Measurements from ENCODE around the gene PCDH9.

The PCDH9 gene

DNA sequence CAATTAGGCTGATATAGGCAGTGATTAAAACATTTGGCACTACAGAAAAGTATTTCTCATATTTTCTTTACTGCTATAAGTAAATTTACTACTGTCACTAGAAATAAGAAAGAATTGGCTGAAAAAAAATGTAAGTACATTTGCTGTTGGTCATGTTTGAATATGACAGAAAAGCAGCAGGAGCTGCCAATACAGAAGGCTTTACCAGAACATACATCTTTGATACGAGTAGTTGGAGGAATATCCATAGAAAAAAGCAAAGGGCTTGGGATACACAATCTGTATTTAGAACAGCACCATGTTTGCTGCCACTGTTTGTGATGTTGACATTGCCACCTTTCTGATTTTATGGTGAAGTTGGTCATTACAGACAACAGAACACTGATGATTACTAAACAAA is 21.6 kb downstream of the PCDH9 start:
- H3K36me3 ChIP-seq (replicated peaks), result no peaks in the 10 kb centered on the region
- no peak overlapping the region for H3K27ac ChIP-seq
- in situ Hi-C loops (cut with HindIII; ENCODE audit: low pct_ligation_motif_present, low sequenced_read_pairs), result no loop called here
- DNase-seq, result no peak
- no peak overlapping the region for H3K4me3 ChIP-seq (ENCODE audit: low read depth, low read length)
- no peaks in the 10 kb centered on the region for H3K27me3 ChIP-seq (replicated peaks)
- TF ChIP-seq, protein P1, sequence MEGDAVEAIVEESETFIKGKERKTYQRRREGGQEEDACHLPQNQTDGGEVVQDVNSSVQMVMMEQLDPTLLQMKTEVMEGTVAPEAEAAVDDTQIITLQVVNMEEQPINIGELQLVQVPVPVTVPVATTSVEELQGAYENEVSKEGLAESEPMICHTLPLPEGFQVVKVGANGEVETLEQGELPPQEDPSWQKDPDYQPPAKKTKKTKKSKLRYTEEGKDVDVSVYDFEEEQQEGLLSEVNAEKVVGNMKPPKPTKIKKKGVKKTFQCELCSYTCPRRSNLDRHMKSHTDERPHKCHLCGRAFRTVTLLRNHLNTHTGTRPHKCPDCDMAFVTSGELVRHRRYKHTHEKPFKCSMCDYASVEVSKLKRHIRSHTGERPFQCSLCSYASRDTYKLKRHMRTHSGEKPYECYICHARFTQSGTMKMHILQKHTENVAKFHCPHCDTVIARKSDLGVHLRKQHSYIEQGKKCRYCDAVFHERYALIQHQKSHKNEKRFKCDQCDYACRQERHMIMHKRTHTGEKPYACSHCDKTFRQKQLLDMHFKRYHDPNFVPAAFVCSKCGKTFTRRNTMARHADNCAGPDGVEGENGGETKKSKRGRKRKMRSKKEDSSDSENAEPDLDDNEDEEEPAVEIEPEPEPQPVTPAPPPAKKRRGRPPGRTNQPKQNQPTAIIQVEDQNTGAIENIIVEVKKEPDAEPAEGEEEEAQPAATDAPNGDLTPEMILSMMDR (IDR thresholded peaks at IDR 0.05; ENCODE audit: low read depth, low read length, missing control alignments), result no peak

DNA sequence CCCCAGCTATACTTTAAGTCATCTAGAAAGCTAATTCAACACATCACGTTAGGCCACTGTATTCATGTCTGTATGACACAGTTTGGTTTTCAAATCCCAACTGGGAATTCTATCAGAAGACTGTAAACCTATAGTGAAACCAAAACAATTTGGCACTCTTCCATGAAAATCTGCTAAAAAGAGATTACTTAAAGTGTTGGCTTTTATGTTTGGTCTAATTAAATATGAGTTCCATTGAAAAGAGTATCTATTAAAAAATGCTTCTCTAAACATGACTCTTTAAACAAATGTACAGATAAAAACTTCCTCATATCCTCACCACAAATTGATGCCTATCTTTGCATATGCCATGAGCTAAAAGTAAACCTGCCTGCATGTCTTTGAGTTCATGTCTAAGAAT is 25.4 kb downstream of the PCDH9 start:
- in situ Hi-C loops (cut with HindIII; ENCODE audit: low pct_ligation_motif_present, low sequenced_read_pairs), result no loop called here
- Histone ChIP-seq H3K36me3 (replicated peaks) (no peaks in the 10 kb centered on the region), H3K27ac (no peak overlapping the region), H3K4me3 (ENCODE audit: low read depth, low read length) (no peak overlapping the region), H3K27me3 (replicated peaks) (no peaks in the 10 kb centered on the region)
- no peak for DNase-seq
- TF ChIP-seq, protein P1 (IDR thresholded peaks at IDR 0.05; ENCODE audit: low read depth, low read length, missing control alignments), result no peak

DNA sequence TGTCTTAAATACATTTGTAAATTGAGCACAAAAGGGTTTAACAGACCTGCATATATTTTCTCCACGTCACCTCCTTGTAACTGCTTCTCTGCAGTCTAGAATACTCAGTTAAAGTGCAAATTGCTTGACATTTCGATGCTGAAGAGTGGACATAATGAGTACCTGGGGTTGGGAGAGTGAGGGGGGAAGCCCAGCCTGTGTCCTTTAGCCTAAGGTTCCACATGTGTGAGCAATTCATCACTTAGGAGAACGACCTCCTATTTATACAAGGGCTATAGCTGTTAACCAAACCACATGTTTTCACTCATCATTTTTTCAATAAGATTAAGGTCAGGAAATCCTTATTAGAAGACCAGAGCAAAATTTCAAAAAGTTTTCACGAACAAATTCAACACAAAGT is 29.5 kb downstream of the PCDH9 start:
- Histone ChIP-seq H3K27ac (no peak overlapping the region), H3K27me3 (replicated peaks) (no peaks in the 10 kb centered on the region), H3K4me3 (ENCODE audit: low read depth, low read length) (no peak overlapping the region), H3K36me3 (replicated peaks) (no peaks in the 10 kb centered on the region)
- no peak for DNase-seq
- in situ Hi-C loops (cut with HindIII; ENCODE audit: low pct_ligation_motif_present, low sequenced_read_pairs), result no loop called here
- TF ChIP-seq, protein P1 (IDR thresholded peaks at IDR 0.05; ENCODE audit: low read depth, low read length, missing control alignments), result no peak

DNA sequence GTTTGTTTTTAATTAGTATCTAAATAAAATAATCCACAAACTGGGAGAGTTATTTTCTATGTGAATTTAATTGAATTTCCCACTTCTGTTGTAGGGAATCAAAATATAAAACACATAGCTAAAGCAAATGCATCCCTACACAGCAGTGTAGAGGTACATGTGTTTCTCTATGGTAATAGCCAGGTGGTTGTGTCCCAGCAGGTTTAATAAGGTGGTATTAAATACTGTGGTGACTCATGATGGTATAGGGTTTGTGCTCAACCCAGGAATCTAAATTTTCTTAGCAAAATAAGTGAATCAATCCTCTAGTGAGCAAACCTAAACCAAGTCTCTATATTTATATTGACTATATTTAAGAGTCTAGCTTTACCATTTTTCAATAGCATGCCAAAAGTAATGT is 30.0 kb downstream of the PCDH9 start:
- H3K27ac ChIP-seq, result no peak overlapping the region
- TF ChIP-seq, protein P1 (IDR thresholded peaks at IDR 0.05; ENCODE audit: low read depth, low read length, missing control alignments), result no peak
- no peak overlapping the region for H3K4me3 ChIP-seq (ENCODE audit: low read depth, low read length)
- H3K36me3 ChIP-seq (replicated peaks), result no peaks in the 10 kb centered on the region
- DNase-seq, result no peak
- no peaks in the 10 kb centered on the region for H3K27me3 ChIP-seq (replicated peaks)
- in situ Hi-C loops (cut with HindIII; ENCODE audit: low pct_ligation_motif_present, low sequenced_read_pairs), result no loop called here

DNA sequence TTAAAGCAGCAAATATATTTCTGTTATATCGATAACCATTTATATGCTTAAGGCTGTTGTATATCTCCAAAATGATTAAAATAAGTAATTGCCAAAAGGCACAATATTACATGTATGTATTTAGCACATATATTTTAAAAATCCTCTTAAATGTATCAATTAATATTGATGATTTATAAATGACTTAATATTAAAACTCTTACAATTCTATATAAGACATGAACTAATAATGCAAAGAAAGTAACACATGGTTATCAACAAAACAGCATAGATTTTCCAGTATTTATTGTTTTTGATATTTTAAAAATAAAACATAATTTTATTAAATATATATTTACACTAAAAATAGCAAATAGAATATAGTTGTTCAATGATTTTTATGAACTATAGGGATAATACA is 32.4 kb downstream of the PCDH9 start:
- TF ChIP-seq, protein P1 (IDR thresholded peaks at IDR 0.05; ENCODE audit: low read depth, low read length, missing control alignments), result no peak
- in situ Hi-C loops (cut with HindIII; ENCODE audit: low pct_ligation_motif_present, low sequenced_read_pairs), result no loop called here
- H3K36me3 ChIP-seq (replicated peaks), result no peaks in the 10 kb centered on the region
- DNase-seq, result no peak
- H3K27ac ChIP-seq, result no peak overlapping the region
- no peaks in the 10 kb centered on the region for H3K27me3 ChIP-seq (replicated peaks)
- no peak overlapping the region for H3K4me3 ChIP-seq (ENCODE audit: low read depth, low read length)

DNA sequence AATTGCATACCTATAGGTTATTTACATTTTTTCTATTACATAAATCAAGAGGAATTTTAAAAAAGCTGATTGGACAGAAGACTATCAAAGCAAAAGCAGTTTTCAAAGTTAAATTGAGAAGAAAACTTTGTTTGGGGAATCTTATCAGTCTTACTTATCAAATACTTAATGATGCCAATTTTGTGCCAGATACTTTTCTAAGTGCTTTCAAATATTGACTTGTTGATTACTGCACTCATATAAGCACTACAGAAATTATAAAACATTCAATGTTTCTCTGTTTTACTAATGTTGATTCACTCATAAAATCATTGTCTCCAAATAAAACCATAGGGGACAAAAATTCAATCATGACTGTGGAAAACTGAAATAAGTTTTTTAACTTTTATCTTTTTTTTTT is 36.2 kb downstream of the PCDH9 start:
- in situ Hi-C loops (cut with HindIII; ENCODE audit: low pct_ligation_motif_present, low sequenced_read_pairs), result no loop called here

More for the DNA sequence above, 36.2 kb downstream of the PCDH9 start:
- H3K27me3 ChIP-seq (replicated peaks), result no peaks in the 10 kb centered on the region
- H3K4me3 ChIP-seq (ENCODE audit: low read depth, low read length), result no peak overlapping the region
- no peaks in the 10 kb centered on the region for H3K36me3 ChIP-seq (replicated peaks)
- no peak overlapping the region for H3K27ac ChIP-seq
- TF ChIP-seq, protein P1 (IDR thresholded peaks at IDR 0.05; ENCODE audit: low read depth, low read length, missing control alignments), result no peak
- no peak for DNase-seq

Data from brain microvascular endothelial cell (primary cell).